HG02973 (cell line): ENCODE measurements around the gene ERICH3.
"Not testable (repeated sequence)": the region's sequence is repeated elsewhere in the genome, so short reads cannot be mapped to it uniquely, and the experiment has no call there.

ENCODE experiments used
- ATAC-seq: cut with Tn5 transposase; IDR thresholded peaks from one replicate; pipeline ENCODE4 v1.9.1; 2021; ENCODE audit warnings: moderate library complexity; ENCODE audit not compliant: unreplicated experiment

Gene ERICH3

GRCh38 chr1:74681449-74681848 is 7.9 kb upstream of the ERICH3 start:
- peak; percentile 85 for ATAC-seq

DNA sequence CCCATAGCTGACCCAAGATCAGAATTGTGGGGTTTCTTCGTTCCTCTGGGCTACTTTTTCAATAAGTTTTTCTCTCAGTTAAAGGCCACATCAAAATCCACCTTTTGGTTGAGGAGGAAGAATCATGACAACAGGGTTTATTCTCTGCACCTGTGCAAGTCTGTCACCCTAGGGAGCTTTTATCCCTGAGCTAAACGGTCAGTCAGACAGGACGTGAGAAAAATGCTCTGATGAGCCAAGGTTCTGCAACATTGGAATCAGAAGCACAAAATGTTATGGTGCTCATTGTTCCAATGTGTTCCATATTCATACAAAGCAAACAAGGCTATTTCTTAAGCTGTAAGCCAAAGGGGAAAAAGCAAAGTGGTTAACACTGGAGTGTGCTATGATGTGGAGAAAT is 7.4 kb upstream of the ERICH3 start:
- ATAC-seq = peak; percentile 30

DNA sequence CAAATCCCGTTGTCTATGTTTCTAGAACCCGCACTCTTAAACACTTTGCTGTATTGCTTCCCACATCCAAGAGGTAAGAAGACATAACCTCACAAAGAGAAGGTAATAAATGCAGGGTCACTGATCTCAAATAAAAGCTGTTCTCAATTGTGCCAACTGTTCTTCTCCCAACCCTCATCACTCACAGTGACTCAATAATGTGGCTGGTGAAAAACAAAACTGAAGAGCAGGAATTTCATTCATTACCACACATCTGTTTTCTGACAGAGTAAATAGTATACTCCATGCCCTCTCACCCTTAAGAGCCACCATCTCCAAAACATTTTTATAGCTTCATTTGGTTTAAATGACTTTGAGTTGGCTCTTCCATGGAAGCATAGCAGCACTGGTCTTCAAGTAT is 6.2 kb upstream of the ERICH3 start:
- ATAC-seq = no peak

GRCh38 chr1:74677926-74678325 is 4.3 kb upstream of the ERICH3 start:
- ATAC-seq = no peak

DNA sequence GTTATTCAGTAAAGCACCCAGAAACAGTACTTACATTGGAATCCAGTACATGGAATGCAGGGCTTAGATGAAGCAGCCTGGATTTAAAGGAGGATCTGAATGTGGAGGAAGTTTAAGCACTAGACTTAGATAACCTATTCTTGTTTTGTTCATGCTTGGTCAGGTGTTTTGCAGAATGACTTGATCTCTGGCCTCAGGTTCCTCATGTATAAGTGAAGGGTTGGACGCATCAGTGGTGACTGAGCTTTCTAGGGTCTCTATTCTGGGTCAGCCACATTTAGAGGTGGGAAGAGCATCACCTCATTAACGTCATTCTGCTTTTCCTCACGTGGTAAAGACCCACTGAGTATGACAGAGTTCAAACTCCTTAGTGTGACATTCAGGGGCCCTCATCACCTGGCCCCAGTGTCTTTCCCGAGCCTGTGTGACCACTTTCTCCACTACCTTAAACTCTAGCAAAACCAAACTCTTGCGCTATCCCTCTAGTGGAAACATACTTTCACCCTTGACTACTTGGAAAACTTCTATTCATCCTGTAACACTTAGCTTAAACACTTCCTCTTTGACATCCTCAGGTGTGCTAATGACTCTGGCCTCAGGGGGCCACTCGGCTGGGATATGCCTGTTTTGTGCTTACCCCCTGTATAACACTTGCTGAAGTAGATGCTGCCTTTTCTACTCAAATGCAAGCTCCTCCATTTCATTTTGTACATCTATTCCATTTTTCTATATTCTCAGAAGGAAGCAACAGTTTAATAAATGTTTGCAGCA is 871 bp upstream of the ERICH3 start:
- ATAC-seq = no peak

DNA sequence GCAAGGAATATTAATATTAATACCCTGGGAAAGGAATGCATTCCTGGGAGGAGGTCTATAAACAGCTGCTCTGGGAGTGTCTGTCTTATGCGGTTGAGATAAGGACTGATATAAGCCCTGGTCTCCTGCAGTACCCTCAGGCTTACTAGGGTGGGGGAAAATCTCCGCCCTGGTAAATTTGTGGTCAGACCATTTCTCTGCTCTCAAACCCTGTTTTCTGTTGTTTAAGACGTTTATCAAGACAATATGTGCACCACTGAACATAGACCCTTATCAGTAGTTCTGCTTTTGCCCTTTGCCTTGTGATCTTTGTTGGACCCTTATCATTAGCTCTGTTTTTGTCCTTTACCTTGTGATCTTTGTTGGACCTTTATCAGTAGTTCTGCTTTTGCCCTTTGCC is 2.7 kb downstream of the ERICH3 start:
- not testable (repeated sequence) for ATAC-seq

DNA sequence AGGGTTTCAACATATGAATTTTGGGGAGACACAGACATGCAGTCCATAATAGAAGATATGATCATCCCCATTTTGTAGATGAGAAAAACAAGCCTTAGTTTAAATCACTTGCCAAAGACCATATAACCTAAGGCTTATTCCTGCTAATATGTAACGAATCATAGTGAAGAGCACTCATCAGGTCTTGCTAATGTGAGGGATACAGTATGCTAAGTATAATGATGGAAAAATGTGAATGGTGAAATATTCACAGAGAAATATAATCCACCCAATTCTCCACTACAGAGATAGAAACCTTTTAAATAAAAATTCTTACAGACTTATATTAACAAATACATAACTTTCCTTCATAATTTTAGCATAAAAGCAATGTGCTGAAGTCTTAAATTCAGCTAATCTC is 18.9 kb downstream of the ERICH3 start:
- no peak for ATAC-seq

DNA sequence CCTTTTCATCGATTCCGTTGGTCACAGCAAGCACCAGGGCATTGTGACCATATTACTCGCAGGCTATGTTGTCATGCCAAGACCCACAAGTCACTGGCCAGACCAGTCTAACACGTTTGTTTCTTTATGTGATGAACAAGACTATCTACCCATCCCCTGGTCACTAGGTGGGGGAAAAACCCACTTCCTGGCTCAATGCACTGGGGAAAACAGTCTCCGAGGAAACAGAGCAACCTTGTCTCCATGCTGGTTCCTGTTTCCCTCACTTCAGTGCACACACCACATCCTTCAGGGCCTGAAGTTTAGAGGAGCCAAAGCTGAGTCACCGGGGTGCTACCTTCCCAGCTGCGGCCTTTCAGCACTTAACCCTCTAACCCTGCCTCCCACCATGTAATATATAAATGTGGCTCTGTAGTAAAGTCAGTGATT is 20.9 kb downstream of the ERICH3 start:
- ATAC-seq = peak; percentile 99

GRCh38 chr1:74650561-74650960 is 23.0 kb downstream of the ERICH3 start:
- ATAC-seq = no peak

GRCh38 chr1:74641876-74642275 is 31.7 kb downstream of the ERICH3 start:
- ATAC-seq = no peak

GRCh38 chr1:74641161-74641560 is 32.4 kb downstream of the ERICH3 start:
- no peak for ATAC-seq

GRCh38 chr1:74637296-74637695 is 36.3 kb downstream of the ERICH3 start:
- no peak for ATAC-seq

GRCh38 chr1:74629283-74629682 is 44.3 kb downstream of the ERICH3 start:
- ATAC-seq = no peak

- ATAC-seq = no peak
Measured at GRCh38 chr1:74623716-74624115, 49.9 kb downstream of the ERICH3 start.

GRCh38 chr1:74620242-74620641 is 53.4 kb downstream of the ERICH3 start:
- no peak for ATAC-seq

DNA sequence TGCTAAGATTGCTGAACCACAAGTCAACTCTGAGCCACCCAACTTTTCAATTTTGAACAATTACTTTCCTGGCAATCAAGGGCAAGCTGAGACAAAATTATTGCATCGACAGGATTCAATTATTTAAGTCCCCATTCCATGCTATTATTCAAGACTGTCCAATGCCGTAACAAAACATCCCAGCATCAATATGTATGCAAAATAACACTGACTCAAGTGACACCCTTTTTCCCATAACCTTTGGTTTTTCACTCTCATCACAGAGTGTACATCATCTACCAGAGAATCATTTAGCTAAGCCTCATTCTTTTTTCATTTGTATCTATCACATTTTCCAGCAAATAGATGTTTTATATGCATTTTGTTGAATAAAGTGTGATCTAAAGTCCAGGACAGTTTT is 54.6 kb downstream of the ERICH3 start:
- no peak for ATAC-seq

DNA sequence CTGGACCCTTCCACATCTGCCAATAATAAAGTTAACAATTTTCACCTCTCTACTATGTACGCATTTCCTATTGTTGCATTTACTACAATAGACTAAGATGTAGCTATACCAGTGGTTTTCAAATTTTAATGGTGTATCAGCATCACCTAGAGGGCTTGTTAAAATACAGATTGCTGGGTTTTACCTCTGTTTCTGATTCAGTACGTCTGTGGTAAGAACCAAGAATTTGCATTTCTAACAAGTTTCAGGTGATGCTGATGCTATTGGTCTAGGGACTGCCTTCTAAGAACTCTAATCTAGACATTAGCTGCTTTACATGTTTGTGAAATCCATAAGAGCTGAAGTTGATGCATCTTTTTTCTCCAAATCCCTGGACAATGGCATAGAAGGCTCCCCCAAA is 59.7 kb downstream of the ERICH3 start:
- no peak for ATAC-seq

- ATAC-seq = no peak
Measured at GRCh38 chr1:74611887-74612286, 61.7 kb downstream of the ERICH3 start.

- no peak for ATAC-seq
Measured at GRCh38 chr1:74610961-74611360, 62.6 kb downstream of the ERICH3 start.

DNA sequence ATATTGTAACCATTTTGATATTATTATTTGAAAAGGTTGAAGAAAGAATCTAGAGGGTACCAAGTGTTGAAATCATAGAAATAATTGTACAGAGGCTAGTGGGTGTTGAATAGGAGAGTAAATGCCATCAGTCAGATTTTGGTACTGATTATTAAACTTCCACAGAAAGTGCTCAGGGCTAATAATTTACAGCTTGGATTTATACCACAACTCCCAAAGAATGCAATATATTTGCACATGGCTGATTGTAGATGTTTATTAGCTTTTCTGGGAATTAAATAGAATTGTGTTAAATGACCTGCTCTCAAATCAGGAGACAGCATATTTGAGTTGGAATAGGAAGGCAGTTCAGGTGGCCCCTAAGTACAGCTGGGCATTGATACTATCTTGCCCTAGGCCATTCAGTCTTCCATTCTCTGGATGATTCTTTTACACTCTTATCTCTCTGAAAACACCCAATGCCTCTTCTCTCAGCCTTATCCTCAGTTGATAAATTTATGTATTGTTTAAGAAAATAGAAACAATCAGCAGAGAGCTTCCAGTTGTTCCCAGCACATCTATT is 63.7 kb downstream of the ERICH3 start:
- ATAC-seq = no peak

GRCh38 chr1:74596717-74597116 is 76.9 kb downstream of the ERICH3 start:
- no peak for ATAC-seq

DNA sequence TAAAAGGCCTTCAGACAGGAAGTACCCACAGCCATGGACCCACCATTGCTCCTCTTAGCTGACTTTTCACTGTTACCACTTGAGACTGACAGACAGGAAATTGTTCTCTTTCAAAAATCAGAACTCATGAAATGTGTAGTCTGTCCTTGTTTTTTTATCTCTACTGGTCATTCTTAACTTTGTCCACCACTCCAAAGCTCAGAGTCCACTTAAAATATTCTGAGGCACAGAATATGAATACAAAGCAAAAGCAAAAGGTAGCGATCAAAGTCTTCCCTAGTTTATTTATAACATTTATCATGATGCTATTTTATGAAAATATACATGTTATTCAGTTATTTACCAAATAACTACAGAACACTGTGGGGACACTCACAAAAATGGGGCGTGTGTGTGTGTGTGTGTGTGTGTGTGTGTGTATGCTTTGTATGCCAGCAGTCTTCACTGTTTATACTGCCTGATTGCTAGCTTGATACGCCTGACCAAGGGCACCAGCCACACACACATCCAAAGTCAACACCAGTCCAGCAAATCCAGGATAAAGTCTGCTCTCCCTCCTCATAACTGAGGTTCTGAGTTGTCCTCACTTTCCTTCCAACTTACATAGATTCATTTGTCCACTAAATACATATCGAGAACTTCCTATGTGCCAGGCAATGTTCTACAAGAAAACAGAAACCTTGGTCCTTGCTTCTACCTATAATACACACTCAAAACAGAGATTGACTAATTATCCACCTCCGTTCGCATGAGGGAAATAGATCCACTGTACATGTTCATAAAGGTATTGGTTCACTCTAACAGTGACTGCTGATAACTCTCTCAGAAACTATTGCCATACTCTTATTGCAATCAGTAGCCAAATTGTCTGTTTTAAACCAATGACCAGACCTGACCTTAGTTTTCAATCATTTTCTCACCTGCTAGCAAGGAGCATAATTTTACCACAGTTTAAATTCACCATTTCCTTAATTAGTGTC is 79.4 kb downstream of the ERICH3 start:
- ATAC-seq = no peak
